Choroid plexus epithelial cell (primary cell): ENCODE results near the gene TRIM52.
A peak's percentile ranks its signal among the peaks of the same experiment; 100 is the strongest.

Source experiments
- DNase-seq: peaks from one replicate; pipeline ENCODE4 v3.0.0-alpha.2; 2010; ENCODE audit warnings: low read depth
- H3K4me3 ChIP-seq: 2 replicates; pipeline ENCODE4 v1.5.1; 2011; ENCODE audit warnings: low read depth, mild to moderate bottlenecking, control low read depth, low read length, moderate library complexity
- TF ChIP-seq, protein P1 (sequence below): conservative IDR thresholded peaks from 2 replicates; pipeline ENCODE4 v1.5.1; 2011; ENCODE audit warnings: low read depth, mild to moderate bottlenecking, control low read depth, inconsistent platforms, low read length, moderate library complexity

Gene TRIM52

DNA sequence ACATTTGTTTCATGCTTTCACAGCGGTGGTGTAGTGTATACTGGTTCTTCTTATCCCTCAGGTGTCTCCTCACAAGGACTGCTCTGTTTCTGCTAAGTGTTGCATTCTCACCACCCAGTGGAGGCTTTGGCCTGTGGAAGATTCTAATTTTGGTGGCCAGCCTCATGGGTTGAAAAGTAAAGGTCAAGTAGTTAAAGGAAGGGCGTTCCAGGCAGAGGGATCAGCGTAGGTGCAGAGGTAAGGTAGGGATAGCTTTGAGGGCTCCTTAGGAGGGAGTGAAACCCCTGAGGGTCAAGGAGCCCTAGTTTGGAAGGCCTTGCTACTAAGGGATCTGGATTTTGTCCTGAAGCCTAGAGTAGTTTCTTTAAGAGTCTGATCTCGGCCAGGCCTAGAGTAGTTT is 12.7 kb downstream of the TRIM52 start:
- DNase-seq = no peak
- TF ChIP-seq, protein P1, sequence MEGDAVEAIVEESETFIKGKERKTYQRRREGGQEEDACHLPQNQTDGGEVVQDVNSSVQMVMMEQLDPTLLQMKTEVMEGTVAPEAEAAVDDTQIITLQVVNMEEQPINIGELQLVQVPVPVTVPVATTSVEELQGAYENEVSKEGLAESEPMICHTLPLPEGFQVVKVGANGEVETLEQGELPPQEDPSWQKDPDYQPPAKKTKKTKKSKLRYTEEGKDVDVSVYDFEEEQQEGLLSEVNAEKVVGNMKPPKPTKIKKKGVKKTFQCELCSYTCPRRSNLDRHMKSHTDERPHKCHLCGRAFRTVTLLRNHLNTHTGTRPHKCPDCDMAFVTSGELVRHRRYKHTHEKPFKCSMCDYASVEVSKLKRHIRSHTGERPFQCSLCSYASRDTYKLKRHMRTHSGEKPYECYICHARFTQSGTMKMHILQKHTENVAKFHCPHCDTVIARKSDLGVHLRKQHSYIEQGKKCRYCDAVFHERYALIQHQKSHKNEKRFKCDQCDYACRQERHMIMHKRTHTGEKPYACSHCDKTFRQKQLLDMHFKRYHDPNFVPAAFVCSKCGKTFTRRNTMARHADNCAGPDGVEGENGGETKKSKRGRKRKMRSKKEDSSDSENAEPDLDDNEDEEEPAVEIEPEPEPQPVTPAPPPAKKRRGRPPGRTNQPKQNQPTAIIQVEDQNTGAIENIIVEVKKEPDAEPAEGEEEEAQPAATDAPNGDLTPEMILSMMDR = no peak
- H3K4me3 ChIP-seq = peak overlapping the region; percentile 88

DNA sequence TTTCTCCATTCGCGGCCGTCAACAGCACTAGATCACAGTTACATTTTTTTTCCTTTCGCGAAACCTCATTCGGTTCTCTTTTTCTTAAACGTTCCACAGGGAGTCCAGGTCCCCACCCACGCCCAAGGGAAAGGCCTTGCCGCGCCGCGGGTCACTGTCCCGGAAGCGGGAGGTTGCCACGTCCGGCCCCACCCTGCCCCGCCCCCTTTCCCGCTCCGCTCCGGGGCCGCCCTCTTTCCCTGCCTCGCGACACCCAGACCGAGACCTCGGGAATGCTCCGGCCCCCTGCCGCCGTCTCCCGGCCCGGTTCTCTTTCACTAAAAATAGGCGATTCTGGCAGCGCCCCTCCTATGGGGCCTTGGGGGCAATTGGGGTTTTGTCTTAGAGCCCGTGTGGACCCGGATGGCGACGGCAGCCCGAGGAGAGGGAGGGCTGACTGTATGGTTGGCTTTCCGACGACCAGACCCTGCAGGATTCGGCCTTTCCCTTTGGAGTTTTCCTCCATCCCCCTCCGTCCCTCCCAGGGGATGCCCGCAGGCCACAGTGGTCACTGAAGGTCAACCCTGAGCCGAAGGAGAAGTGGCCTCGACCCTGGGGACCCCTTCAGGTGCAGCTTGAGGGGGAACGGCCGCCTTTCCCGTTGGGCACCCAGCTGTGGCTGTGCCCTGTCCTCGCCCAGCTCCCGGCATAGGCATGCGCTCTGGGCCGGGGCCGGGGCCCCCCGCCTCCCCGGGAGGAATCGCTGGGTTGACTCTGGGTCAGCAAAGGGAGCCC is 14.5 kb downstream of the TRIM52 start:
- DNase-seq = peak; percentile 84
- peak overlapping the region; percentile 88 for H3K4me3 ChIP-seq
- TF ChIP-seq, protein P1 = no peak

DNA sequence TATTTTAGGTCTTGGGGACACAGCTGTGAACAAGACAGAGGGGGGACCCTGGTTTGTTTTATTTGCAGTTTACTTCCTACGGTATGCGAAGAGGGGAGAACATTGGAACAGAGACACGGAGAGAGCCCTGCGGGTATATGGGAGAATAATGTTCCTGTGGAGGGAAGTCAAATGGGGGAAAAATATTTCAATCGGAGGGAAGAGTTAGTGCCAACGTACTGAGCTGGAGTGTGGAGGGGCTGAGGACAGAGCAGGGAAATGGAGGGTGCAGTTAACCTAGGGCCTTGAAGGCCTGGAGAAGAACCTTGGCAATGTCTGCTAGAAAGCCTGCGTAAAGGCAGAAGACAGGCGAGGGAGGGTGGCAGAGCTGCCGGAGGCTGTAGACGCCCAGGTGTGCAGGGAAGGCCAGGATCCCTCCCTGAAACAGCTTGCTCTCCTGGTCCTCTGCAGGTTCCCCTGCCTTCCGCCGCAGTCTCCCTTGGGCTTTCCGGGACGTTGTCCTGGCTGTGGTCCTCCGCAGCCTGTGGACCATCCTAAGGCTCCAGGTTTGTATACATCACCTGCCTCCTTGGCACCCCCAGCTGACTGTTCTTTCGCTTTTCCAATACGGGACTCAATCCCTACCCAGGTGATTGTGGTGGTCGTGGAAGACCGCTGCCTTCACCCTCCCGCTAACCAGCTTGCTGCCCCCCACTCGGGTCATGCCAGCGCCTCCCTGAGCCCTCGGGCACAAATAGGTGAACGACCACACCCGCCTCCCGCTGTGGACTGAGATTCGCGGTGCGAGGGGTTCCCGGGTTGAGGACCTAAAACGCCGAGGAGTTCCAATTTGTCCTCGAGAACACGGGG is 15.3 kb downstream of the TRIM52 start:
- peak overlapping the region; percentile 88 for H3K4me3 ChIP-seq
- TF ChIP-seq, protein P1 = no peak

DNA sequence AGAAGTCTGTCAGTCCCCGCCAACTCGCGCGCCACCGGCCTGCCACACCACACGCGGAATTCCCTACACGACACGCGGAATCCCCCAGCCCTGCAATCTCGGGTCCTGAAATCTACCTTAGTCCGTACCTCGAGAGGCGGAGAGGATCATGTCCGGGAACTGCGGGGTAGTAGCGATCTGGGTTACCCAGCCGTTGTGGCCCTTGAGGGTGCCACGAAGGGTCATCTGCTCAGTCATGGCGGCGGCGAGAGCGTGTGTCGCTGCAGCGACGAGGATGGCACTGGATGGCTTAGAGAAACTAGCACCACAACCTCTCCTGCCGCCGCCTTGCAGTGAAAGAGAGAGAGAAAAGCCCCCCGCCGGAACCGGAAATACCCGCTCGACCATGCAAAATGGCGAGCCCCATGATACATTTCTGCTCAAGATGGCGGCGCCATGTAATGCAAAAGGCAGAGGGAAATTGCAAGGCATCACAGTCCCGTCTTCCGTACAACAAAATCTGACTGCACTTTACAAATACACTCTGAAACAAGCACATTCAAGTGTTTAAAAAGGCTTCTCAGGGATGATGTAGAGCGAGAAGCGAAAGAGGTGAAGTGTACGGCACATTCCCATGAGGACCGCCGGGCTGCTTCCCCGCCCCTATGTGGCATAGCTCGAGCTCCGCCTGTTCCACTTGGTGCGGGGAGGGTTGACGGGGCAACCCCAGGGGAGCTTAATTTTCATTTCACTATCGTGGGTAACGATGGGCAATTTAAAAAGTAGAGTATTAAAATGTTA is 17.2 kb downstream of the TRIM52 start, which contains the start of gene RACK1:
TSS of gene RACK1 (minus strand) at position 343 of the 780 bp plus-strand sequence. CDS start at position 237, 106 bp downstream.
- TF ChIP-seq, protein P1 = no peak
- peak within 1 kb of the TSS; percentile 98 for H3K4me3 ChIP-seq
- DNase-seq = peak; percentile 90

More for the DNA sequence above, 15.3 kb downstream of the TRIM52 start:
- DNase-seq = no peak

DNA sequence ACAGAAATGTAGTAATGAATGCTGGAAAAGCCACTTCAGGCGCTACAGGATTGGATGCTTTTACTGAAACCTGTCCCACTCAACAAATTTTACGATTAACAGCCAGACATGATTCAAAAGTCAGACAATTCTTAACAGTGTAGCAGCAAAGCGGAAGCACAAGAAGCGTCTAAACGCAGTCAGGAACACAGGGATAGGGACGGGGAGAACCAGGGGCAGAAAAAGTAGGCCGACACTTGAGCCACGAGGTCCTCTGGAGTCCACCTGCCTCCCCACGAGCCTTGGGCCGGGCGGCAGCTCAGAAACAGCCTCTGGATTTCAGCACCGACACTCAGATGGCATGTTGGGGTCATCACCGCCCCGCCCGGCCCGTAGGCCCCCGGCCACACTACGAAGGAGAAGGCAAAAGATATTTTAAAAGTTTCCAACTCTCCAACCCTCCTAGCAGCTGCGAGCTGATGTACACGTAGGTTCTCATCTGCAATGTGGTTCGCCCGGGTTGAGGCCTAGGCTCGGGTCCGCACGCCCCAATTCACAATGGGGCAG is 17.9 kb downstream of the TRIM52 start:
- TF ChIP-seq, protein P1 = no peak
- peak; percentile 36 for DNase-seq
- H3K4me3 ChIP-seq = peak overlapping the region; percentile 98

DNA sequence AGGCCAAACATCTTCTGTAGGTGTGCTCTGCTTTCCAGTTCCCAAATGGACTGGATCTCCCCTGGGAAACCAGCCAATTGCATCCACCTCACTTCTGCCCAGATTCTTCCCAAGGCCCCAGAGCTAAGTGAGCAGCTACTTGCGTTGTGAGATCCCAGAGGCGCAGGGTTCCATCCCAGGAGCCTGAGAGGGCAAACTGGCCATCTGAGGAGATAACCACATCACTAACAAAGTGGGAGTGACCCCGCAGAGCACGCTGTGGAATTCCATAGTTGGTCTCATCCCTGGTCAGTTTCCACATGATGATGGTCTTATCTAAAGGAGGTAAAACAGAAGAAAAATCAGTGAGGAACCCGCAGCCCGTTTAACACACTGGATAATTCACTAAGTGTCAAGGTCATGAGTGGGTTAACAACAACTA is 18.9 kb downstream of the TRIM52 start:
- peak overlapping the region; percentile 98 for H3K4me3 ChIP-seq
- DNase-seq = no peak
- TF ChIP-seq, protein P1 = no peak
